HepG2 (cell line): ENCODE data around the gene OSBPL2. TPM values are rescaled to one million over a fixed set of nuclear protein-coding genes. Genes with fewer than 3 reads are reported as not detected.

ENCODE experiments used
- ATF7 ChIP-seq, 2 experiments: fragments of 450-650 bp in 1 of 2; sonication (generic) in 1 of 2; formaldehyde crosslinking in 1 of 2; IDR thresholded peaks; 2 replicates each; pipeline versions ENCODE4 v1.4.0 to v1.6.1; 2016 to 2020; ENCODE audit warnings: antibody characterized with exemption in 1 of 2, mild to moderate bottlenecking in 1 of 2, missing genetic modification reagents in 1 of 2
- ATRX ChIP-seq: sonication (generic); formaldehyde crosslinking; IDR thresholded peaks from 2 replicates; pipeline ENCODE4 v1.4.0; 2020; ENCODE audit warnings: missing genetic modification reagents, borderline replicate concordance
- CEBPZ ChIP-seq: IDR thresholded peaks from 2 replicates; pipeline ENCODE4 v1.6.1; 2012; ENCODE audit warnings: low read length, improper control_type of control experiment
- DNMT1 ChIP-seq: sonication (generic); formaldehyde crosslinking; IDR thresholded peaks from 2 replicates; pipeline ENCODE4 v1.5.1; 2020; ENCODE audit warnings: mild to moderate bottlenecking, missing genetic modification reagents
- IKZF1 ChIP-seq: fragments of 450-650 bp; IDR thresholded peaks from 2 replicates; pipeline ENCODE4 v1.7.1; 2016
- KMT2B ChIP-seq: IDR thresholded peaks from 2 replicates; pipeline ENCODE4 v1.6.1; 2016; ENCODE audit warnings: missing genetic modification reagents, missing compliant biosample characterization
- NR2F1 ChIP-seq, 2 experiments: fragments of 450-650 bp in 1 of 2; formaldehyde crosslinking in 1 of 2; IDR thresholded peaks; 2 replicates each; pipeline versions ENCODE4 v1.5.0 to v1.6.1; 2016 to 2020; ENCODE audit warnings: mild to moderate bottlenecking in 1 of 2, missing compliant biosample characterization in 1 of 2, missing genetic modification reagents in 1 of 2, moderate library complexity in 1 of 2
- SIX4 ChIP-seq: sonication (generic); formaldehyde crosslinking; IDR thresholded peaks from 2 replicates; pipeline ENCODE4 v1.4.0; 2020; ENCODE audit warnings: missing genetic modification reagents
- SKIL ChIP-seq: sonication (generic); formaldehyde crosslinking; IDR thresholded peaks from 2 replicates; pipeline ENCODE4 v1.8.0; 2022; ENCODE audit warnings: missing genetic modification reagents, mild to moderate bottlenecking, moderate library complexity, borderline replicate concordance
- SYNCRIP ChIP-seq: fragments of 200-400 bp; formaldehyde crosslinking; IDR thresholded peaks from 2 replicates; pipeline ENCODE4 v1.6.1; 2018; ENCODE audit warnings: mild to moderate bottlenecking, low read depth, low read length; ENCODE audit not compliant: insufficient read depth
- THAP11 ChIP-seq: IDR thresholded peaks from 2 replicates; pipeline ENCODE4 v1.6.1; 2016; ENCODE audit warnings: missing biosample characterization, missing genetic modification reagents
- TOE1 ChIP-seq: sonication (generic); formaldehyde crosslinking; IDR thresholded peaks from 2 replicates; pipeline ENCODE4 v1.4.0; 2020; ENCODE audit warnings: mild to moderate bottlenecking, missing genetic modification reagents
- TOPORS ChIP-seq: sonication (generic); formaldehyde crosslinking; IDR thresholded peaks from 2 replicates; pipeline ENCODE4 v1.8.0; 2023; ENCODE audit warnings: mild to moderate bottlenecking, missing genetic modification reagents
- ZFP1 ChIP-seq: IDR thresholded peaks from 2 replicates; pipeline ENCODE4 v1.6.1; 2016
- ZNF224 ChIP-seq: sonication (generic); formaldehyde crosslinking; IDR thresholded peaks from 2 replicates; pipeline ENCODE4 v1.5.0; 2020; ENCODE audit warnings: mild to moderate bottlenecking, missing genetic modification reagents
- ZNF280D ChIP-seq: sonication (generic); formaldehyde crosslinking; IDR thresholded peaks from 2 replicates; pipeline ENCODE4 v1.5.1; 2020; ENCODE audit warnings: mild to moderate bottlenecking, missing genetic modification reagents
- ZNF333 ChIP-seq: sonication (generic); formaldehyde crosslinking; IDR thresholded peaks from 2 replicates; pipeline ENCODE4 v1.4.0; 2020; ENCODE audit warnings: mild to moderate bottlenecking, missing genetic modification reagents, borderline replicate concordance
- ZNF367 ChIP-seq: sonication (generic); formaldehyde crosslinking; IDR thresholded peaks from 2 replicates; pipeline ENCODE4 v1.4.0; 2020; ENCODE audit warnings: missing genetic modification reagents, borderline replicate concordance
- ZNF468 ChIP-seq: sonication (generic); formaldehyde crosslinking; IDR thresholded peaks from 2 replicates; pipeline ENCODE4 v1.8.0; 2022; ENCODE audit warnings: mild to moderate bottlenecking, moderate library complexity, missing genetic modification reagents
- ZNF567 ChIP-seq: sonication (generic); formaldehyde crosslinking; IDR thresholded peaks from 2 replicates; pipeline ENCODE4 v1.8.1; 2023; ENCODE audit warnings: mild to moderate bottlenecking, missing genetic modification reagents, borderline replicate concordance
- ZNF678 ChIP-seq: sonication (generic); formaldehyde crosslinking; IDR thresholded peaks from 2 replicates; pipeline ENCODE4 v1.4.0; 2020; ENCODE audit warnings: mild to moderate bottlenecking, missing genetic modification reagents
- ZNF788 ChIP-seq: sonication (generic); formaldehyde crosslinking; IDR thresholded peaks from 2 replicates; pipeline ENCODE4 v1.5.0; 2020; ENCODE audit warnings: mild to moderate bottlenecking, missing genetic modification reagents, borderline replicate concordance
- polyA plus RNA-seq, 8 experiments: library from polyadenylated mRNA; depleted of rRNA in 3 of 8; stranded (reverse) in 7 of 8; unstranded in 1 of 8; fragments of >200 nt; fragmentation: Illumina TruSeq in 4 of 8; extraction: Trizol in 4 of 8; gene quantifications; 2 replicates each; pipeline versions ENCODE4 v1.2.1 to v1.2.3, GENCODE V29; 2011 to 2016; ENCODE audit warnings: low read depth in 4 of 8, missing spikeins in 1 of 8, mixed read lengths in 1 of 8; ENCODE audit not compliant: insufficient read depth in 1 of 8
- total RNA-seq, 5 experiments: library from RNA; depleted of rRNA; stranded (reverse); fragments of >200 nt; fragmentation: Illumina TruSeq; extraction: Trizol; gene quantifications; 2 replicates each; pipeline ENCODE4 v1.2.3, GENCODE V29; 2016; ENCODE audit warnings: low read depth in 1 of 5

The OSBPL2 gene
- total and polyA plus RNA-seq, 2 of the 13 experiments (the other 11 are each of a cell fraction or from before 2014, with no cell fraction given): 18.5 to 37.4 TPM

GRCh38 chr20:62238569-62239277, 402 bp downstream of the OSBPL2 start (continued):
- TF ChIP-seq ATF7 (IDR thresholded peaks at IDR 0.05): no peak
- TF ChIP-seq ATF7 (CRISPR knock-in tag; IDR thresholded peaks at IDR 0.05): no peak
- TF ChIP-seq ZNF280D (CRISPR knock-in tag): no peak
- TF ChIP-seq SYNCRIP: no peak
- no peak; the same call in 1 of the 2 replicates for TF ChIP-seq DNMT1 (CRISPR knock-in tag)
- no peak for TF ChIP-seq ZNF678 (CRISPR knock-in tag)
- 0 out of 2 replicates have a peak, but pooled peaks have one; percentile 26 for TF ChIP-seq SKIL (CRISPR knock-in tag)
- no peak; the same call in none of the 2 replicates for TF ChIP-seq KMT2B (CRISPR knock-in tag)
- TF ChIP-seq ATRX: no peak
- TF ChIP-seq SIX4 (CRISPR knock-in tag): no peak
- no peak for TF ChIP-seq NR2F1 (CRISPR knock-in tag; IDR thresholded peaks at IDR 0.05)
- TF ChIP-seq ZFP1 (CRISPR knock-in tag): no peak
- TF ChIP-seq IKZF1: no peak
- no peak for TF ChIP-seq TOPORS (CRISPR knock-in tag)
- TF ChIP-seq ZNF788 (CRISPR knock-in tag): peak; percentile 19; the same call in 1 of the 2 replicates
- no peak for TF ChIP-seq CEBPZ
- TF ChIP-seq ZNF367: no peak
- no peak; the same call in 1 of the 2 replicates for TF ChIP-seq ZNF333 (CRISPR knock-in tag)
- TF ChIP-seq ZNF468 (CRISPR knock-in tag): no peak
- TF ChIP-seq ZNF567 (CRISPR knock-in tag): no peak
- no peak for TF ChIP-seq ZNF224 (CRISPR knock-in tag)
- TF ChIP-seq THAP11 (CRISPR knock-in tag): no peak
- no peak for TF ChIP-seq TOE1 (CRISPR knock-in tag)
